ENCODE results near the gene AUTS2. TPM values are rescaled to one million over a fixed set of nuclear protein-coding genes. Genes with fewer than 3 reads are reported as not detected.

AUTS2 gene
- total RNA-seq, 1 experiment from 2014 or later = 256 TPM

DNA sequence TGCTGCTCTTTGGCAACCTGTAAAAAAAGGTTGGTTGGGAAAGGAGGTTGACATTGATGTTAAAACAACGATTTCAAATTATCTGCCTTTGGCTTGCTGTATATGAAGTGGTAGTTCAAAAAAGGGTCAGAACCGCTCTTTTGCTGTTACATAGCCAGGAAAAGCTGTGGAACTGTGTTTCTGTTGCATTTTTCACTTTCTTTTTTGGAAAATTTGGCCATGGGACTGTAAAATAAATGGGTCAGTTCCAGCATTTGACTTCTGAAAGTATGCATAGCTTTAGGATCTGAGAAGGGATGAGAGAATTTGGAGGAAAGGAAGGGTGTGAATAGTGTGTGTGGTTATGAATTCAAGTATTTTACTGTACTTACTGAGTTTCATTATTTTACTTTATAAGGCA lies 7.3 kb downstream of the AUTS2 start:
- TF ChIP-seq, protein P1, sequence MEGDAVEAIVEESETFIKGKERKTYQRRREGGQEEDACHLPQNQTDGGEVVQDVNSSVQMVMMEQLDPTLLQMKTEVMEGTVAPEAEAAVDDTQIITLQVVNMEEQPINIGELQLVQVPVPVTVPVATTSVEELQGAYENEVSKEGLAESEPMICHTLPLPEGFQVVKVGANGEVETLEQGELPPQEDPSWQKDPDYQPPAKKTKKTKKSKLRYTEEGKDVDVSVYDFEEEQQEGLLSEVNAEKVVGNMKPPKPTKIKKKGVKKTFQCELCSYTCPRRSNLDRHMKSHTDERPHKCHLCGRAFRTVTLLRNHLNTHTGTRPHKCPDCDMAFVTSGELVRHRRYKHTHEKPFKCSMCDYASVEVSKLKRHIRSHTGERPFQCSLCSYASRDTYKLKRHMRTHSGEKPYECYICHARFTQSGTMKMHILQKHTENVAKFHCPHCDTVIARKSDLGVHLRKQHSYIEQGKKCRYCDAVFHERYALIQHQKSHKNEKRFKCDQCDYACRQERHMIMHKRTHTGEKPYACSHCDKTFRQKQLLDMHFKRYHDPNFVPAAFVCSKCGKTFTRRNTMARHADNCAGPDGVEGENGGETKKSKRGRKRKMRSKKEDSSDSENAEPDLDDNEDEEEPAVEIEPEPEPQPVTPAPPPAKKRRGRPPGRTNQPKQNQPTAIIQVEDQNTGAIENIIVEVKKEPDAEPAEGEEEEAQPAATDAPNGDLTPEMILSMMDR (conservative IDR thresholded peaks at IDR 0.05) = no peak
- H3K4me1 Mint-ChIP-seq = peaks cover 15 to 29% of the 10 kb centered on the region in 2 experiments
- Histone ChIP-seq H3K14ac (ENCODE audit: insufficient read depth, low read length) (no peak overlapping the region), H3K79me1 (ENCODE audit: insufficient read depth, low read depth, low read length, poor library complexity, severe bottlenecking) (no peaks in the 10 kb centered on the region), H3K18ac (ENCODE audit: insufficient read length, low read depth, low read length) (no peak overlapping the region), H3K79me2 (ENCODE audit: insufficient read depth, low read length) (no peaks in the 10 kb centered on the region), H3K27me3 (ENCODE audit: insufficient read depth, low read length) (peaks cover 89% of the 10 kb centered on the region), H3K23ac (ENCODE audit: insufficient read length, low read depth, low read length) (no peak overlapping the region), H2BK120ac (ENCODE audit: low read depth, low read length, poor library complexity, severe bottlenecking) (no peak overlapping the region), H2BK20ac (ENCODE audit: low read depth, low read length, poor library complexity, severe bottlenecking) (no peak overlapping the region), H2BK15ac (ENCODE audit: low read depth, low read length) (no peak overlapping the region), H3K27ac (ENCODE audit: insufficient read length, low read depth, low read length) (no peak overlapping the region), H2AK5ac (ENCODE audit: insufficient read length, low read length) (no peak overlapping the region), H3K56ac (ENCODE audit: insufficient read length, low read depth, low read length) (no peak overlapping the region), H3K4me1 (ENCODE audit: insufficient read depth, low read length) (peaks cover 3% of the 10 kb centered on the region), H4K8ac (replicated peaks; ENCODE audit: insufficient read length, low read depth, low read length) (no peak overlapping the region), H2BK5ac (ENCODE audit: insufficient read length, low read length) (no peak overlapping the region), H3K9ac (ENCODE audit: extremely low read depth, insufficient read length, low read length) (no peak overlapping the region), H4K20me1 (ENCODE audit: control insufficient read depth, insufficient read depth, insufficient read length) (no peaks in the 10 kb centered on the region), H3K23me2 (ENCODE audit: insufficient read length, low read depth, low read length, poor library complexity, severe bottlenecking) (no peaks in the 10 kb centered on the region), H3T11ph (ENCODE audit: low read length) (no peak overlapping the region), H3K9me3 (ENCODE audit: control insufficient read depth, low read depth, low read length) (no peaks in the 10 kb centered on the region), H4K91ac (ENCODE audit: insufficient read length, low read depth, low read length) (no peak overlapping the region), H3K4me2 (ENCODE audit: insufficient read depth, insufficient read length, low read length) (no peak overlapping the region), H4K5ac (ENCODE audit: insufficient read length, low read depth, low read length) (no peak overlapping the region), H3K4ac (ENCODE audit: low read depth, low read length) (no peak overlapping the region), H2BK12ac (ENCODE audit: insufficient read length, low read depth, low read length) (no peak overlapping the region), H2AFZ (ENCODE audit: low read length) (no peak overlapping the region)
- no peaks in the 10 kb centered on the region; a peak in 2 of 5 replicates for H3K9me3 Mint-ChIP-seq
- no peaks in the 10 kb centered on the region for H3K36me3 Mint-ChIP-seq (ENCODE audit: insufficient read depth in 1 of 3, low read depth in 3 of 3)
- H3K27me3 Mint-ChIP-seq (ENCODE audit: low read depth) = no peaks in the 10 kb centered on the region
- no CpG with 5 or more reads among the region's 2 CpGs for WGBS (ENCODE audit: extremely low coverage, insufficient read length, low lambda C conversion rate)
- DNase-seq = no peak
- no peak overlapping the region for H3K27ac Mint-ChIP-seq
- no peak overlapping the region for H3K4me3 Mint-ChIP-seq

Measured in H9 (cell line).